ENCODE measurements around the gene SLC4A7.

DNA sequence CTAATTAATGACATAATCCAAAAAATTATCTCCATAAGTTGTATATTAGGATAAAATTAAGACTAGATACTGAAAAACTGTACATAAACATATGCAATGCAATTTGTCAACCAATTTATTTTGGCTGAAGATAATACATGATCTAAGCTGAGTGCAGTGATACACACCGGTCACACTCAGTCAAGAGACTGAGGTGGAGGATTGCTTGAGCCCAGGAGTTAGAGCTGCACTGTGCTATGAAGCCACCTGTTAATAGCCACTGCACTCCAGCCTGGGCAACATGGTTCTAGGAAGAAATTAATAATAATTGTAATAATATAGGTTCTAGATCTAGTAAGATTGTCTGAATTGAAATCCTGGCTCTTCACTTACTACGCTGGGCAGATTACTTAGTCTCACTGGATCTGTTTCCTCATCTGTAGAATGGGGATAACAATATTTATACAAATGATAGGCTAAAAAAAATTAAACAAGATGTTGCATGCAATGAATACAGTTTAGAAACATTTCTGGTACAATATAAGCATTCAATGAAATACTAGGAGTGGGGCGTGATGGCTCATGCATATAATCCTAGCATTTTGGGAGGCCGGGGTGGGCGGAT is 15.8 kb downstream of the SLC4A7 start:
- TF ChIP-seq, protein P1, sequence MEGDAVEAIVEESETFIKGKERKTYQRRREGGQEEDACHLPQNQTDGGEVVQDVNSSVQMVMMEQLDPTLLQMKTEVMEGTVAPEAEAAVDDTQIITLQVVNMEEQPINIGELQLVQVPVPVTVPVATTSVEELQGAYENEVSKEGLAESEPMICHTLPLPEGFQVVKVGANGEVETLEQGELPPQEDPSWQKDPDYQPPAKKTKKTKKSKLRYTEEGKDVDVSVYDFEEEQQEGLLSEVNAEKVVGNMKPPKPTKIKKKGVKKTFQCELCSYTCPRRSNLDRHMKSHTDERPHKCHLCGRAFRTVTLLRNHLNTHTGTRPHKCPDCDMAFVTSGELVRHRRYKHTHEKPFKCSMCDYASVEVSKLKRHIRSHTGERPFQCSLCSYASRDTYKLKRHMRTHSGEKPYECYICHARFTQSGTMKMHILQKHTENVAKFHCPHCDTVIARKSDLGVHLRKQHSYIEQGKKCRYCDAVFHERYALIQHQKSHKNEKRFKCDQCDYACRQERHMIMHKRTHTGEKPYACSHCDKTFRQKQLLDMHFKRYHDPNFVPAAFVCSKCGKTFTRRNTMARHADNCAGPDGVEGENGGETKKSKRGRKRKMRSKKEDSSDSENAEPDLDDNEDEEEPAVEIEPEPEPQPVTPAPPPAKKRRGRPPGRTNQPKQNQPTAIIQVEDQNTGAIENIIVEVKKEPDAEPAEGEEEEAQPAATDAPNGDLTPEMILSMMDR (IDR thresholded peaks at IDR 0.05; ENCODE audit: low read depth, low read length, poor library complexity, severe bottlenecking), result no peak
- TF ChIP-seq EZH2phosphoT487 (IDR thresholded peaks at IDR 0.05; ENCODE audit: borderline replicate concordance, low read length), result no peak

Data from DOHH2 (cell line).